Cardiac muscle cell (in vitro differentiated cells and primary cell): ENCODE measurements around the gene SLC16A10. TPM values are rescaled to one million over a fixed set of nuclear protein-coding genes. Genes with fewer than 3 reads are reported as not detected.

ENCODE experiments used
- DNase-seq, 2 donors: peaks; one replicate each; pipeline versions ENCODE4 v3.0.0 to v3.0.0-alpha.2; 2010 to 2017; ENCODE audit warnings: low read depth in 1 of 2, low spot score in 1 of 2
- H3K27ac ChIP-seq: fragments of 200-600 bp; sonication (generic); 2 replicates; pipeline ENCODE4 v1.5.1; 2016
- H3K27me3 ChIP-seq: fragments of 200-600 bp; sonication (generic); 2 replicates; pipeline ENCODE4 v1.6.0; 2016; ENCODE audit warnings: control low read depth
- H3K36me3 ChIP-seq: fragments of 200-600 bp; sonication (generic); 2 replicates; pipeline ENCODE4 v1.5.1; 2016; ENCODE audit warnings: control low read depth
- H3K4me1 ChIP-seq: fragments of 200-600 bp; sonication (generic); 2 replicates; pipeline ENCODE4 v1.8.1; 2017; ENCODE audit warnings: low read depth, mild to moderate bottlenecking, mixed run types
- H3K4me3 ChIP-seq: fragments of 200-600 bp; sonication (generic); 2 replicates; pipeline ENCODE4 v1.5.1; 2016; ENCODE audit warnings: mild to moderate bottlenecking
- H3K9me3 ChIP-seq: fragments of 200-600 bp; sonication (generic); 2 replicates; pipeline ENCODE4 v1.5.1; 2017; ENCODE audit warnings: low read depth, mild to moderate bottlenecking, control low read depth
- CTCF ChIP-seq: IDR thresholded peaks from 2 replicates; pipeline ENCODE4 v1.5.1; 2012; ENCODE audit warnings: low read depth, mild to moderate bottlenecking, low read length
- polyA plus RNA-seq: library from polyadenylated mRNA; unstranded; fragments of >200 nt; fragmentation: Nextera tagmentation; extraction: Ambion mirVana; gene quantifications from 2 replicates; pipeline ENCODE4 v1.2.1, GENCODE V29; 2016
- total RNA-seq: library from RNA; depleted of rRNA; stranded (reverse); fragments of >200 nt; gene quantifications from 2 replicates; pipeline ENCODE4 v1.2.3, GENCODE V29; 2016

SLC16A10 gene
- total and polyA plus RNA-seq, 2 experiments from 2014 or later, result 8.1 to 21.4 TPM

GRCh38 chr6:111259089-111259831 is 172.0 kb downstream of the SLC16A10 start:
- DNase-seq, result peak; percentile 100
- peak overlapping the region; percentile 78 for H3K4me3 ChIP-seq
- H3K36me3 ChIP-seq, result peaks cover 2% of the 10 kb centered on the region
- no peaks in the 10 kb centered on the region for H3K9me3 ChIP-seq
- peak; percentile 95 for TF ChIP-seq CTCF
- no peaks in the 10 kb centered on the region for H3K4me1 ChIP-seq
- no peaks in the 10 kb centered on the region for H3K27me3 ChIP-seq
- H3K27ac ChIP-seq, result peak overlapping the region; percentile 95

- no peak for DNase-seq
- peaks cover 7% of the 10 kb centered on the region for H3K36me3 ChIP-seq
- no peak for TF ChIP-seq CTCF
- no peaks in the 10 kb centered on the region for H3K27me3 ChIP-seq
- H3K4me1 ChIP-seq, result no peaks in the 10 kb centered on the region
- H3K9me3 ChIP-seq, result no peaks in the 10 kb centered on the region
- no peak overlapping the region for H3K4me3 ChIP-seq
- no peak overlapping the region for H3K27ac ChIP-seq
Observed at GRCh38 chr6:111260570-111261298, 173.4 kb downstream of the SLC16A10 start.

GRCh38 chr6:111263837-111264236 is 176.5 kb downstream of the SLC16A10 start:
- Histone ChIP-seq H3K4me3 (no peak overlapping the region), H3K27me3 (no peaks in the 10 kb centered on the region), H3K9me3 (no peaks in the 10 kb centered on the region), H3K36me3 (peaks cover 23% of the 10 kb centered on the region), H3K27ac (no peak overlapping the region), H3K4me1 (no peaks in the 10 kb centered on the region)
- TF ChIP-seq CTCF, result no peak
- DNase-seq, result peak in 1 of 2 donors; percentile 46

GRCh38 chr6:111265842-111266241 is 178.5 kb downstream of the SLC16A10 start:
- H3K4me3 ChIP-seq, result no peak overlapping the region
- peaks cover 29% of the 10 kb centered on the region for H3K36me3 ChIP-seq
- no peaks in the 10 kb centered on the region for H3K27me3 ChIP-seq
- no peaks in the 10 kb centered on the region for H3K9me3 ChIP-seq
- DNase-seq, result peak in 1 of 2 donors; percentile 41
- no peaks in the 10 kb centered on the region for H3K4me1 ChIP-seq
- no peak for TF ChIP-seq CTCF
- H3K27ac ChIP-seq, result no peak overlapping the region

- no peak for TF ChIP-seq CTCF
- Histone ChIP-seq H3K27me3 (no peaks in the 10 kb centered on the region), H3K4me1 (no peaks in the 10 kb centered on the region), H3K4me3 (no peak overlapping the region), H3K9me3 (no peaks in the 10 kb centered on the region), H3K36me3 (peaks cover 29% of the 10 kb centered on the region), H3K27ac (no peak overlapping the region)
- no peak for DNase-seq
Observed at GRCh38 chr6:111266276-111266675, 179.0 kb downstream of the SLC16A10 start.
